Cardiac fibroblast (primary cell): ENCODE measurements around the gene RNASE8.
A peak's percentile ranks its signal among the peaks of the same experiment; 100 is the strongest.

Source experiments
- DNase-seq, 2 donors: peaks; one replicate each; pipeline versions ENCODE4 v3.0.0 to v3.0.0-alpha.2; 2010; ENCODE audit warnings: low read depth in 2 of 2
- H3K4me3 ChIP-seq, 2 donors: replicated peaks in 1 of 2; 1 replicate in 1 of 2; 2 replicates in 1 of 2; pipeline ENCODE4 v1.5.1; 2011; ENCODE audit warnings: low read depth in 2 of 2, low read length in 2 of 2, mild to moderate bottlenecking in 2 of 2, moderate library complexity in 1 of 2
- TF ChIP-seq, protein P1 (sequence below): IDR thresholded peaks from one replicate; pipeline ENCODE4 v1.5.1; 2011; ENCODE audit warnings: low read depth, mild to moderate bottlenecking, low read length, inconsistent platforms

Gene RNASE8

DNA sequence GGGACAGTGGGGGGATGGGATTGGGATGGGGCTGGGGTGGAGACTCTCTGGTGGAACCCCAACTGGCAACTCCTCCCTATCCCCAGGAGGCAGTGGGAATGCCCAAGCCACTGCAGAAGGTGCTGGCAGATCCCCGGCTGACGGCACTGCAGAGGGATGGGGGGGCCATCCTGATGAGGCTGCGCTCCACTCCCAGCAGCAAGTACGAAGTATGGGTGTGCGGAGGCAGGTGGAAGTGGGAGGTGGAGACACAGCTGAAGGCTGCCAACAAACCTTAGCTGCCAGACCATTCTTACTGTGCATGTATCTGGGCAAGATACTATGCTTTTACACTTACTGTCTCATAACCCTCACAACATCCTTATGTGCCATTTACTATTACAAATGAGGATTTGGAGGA lies 20.7 kb downstream of the RNASE8 start:
- TF ChIP-seq, protein P1, sequence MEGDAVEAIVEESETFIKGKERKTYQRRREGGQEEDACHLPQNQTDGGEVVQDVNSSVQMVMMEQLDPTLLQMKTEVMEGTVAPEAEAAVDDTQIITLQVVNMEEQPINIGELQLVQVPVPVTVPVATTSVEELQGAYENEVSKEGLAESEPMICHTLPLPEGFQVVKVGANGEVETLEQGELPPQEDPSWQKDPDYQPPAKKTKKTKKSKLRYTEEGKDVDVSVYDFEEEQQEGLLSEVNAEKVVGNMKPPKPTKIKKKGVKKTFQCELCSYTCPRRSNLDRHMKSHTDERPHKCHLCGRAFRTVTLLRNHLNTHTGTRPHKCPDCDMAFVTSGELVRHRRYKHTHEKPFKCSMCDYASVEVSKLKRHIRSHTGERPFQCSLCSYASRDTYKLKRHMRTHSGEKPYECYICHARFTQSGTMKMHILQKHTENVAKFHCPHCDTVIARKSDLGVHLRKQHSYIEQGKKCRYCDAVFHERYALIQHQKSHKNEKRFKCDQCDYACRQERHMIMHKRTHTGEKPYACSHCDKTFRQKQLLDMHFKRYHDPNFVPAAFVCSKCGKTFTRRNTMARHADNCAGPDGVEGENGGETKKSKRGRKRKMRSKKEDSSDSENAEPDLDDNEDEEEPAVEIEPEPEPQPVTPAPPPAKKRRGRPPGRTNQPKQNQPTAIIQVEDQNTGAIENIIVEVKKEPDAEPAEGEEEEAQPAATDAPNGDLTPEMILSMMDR: no peak
- no peak overlapping the region for H3K4me3 ChIP-seq
- DNase-seq: no peak

DNA sequence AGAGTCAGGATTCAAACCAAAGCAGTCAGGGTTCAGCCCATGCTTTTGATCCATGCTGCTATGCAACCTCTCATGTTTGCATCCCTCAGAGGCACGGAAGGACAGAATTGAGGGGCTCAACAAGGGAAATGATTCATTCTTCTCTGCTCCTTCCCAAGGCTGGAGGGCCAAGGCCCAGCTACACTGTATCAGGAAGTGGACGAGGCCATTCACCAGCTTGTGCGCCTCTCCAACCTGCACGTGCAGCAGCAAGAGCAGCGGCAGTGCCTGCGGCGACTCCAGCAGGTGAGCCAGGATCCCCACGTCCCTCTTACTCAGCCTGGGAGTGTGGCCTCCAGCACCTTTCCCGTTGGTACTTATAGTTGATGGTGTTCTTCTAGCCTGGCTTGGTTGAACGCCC lies 21.1 kb downstream of the RNASE8 start:
- DNase-seq: no peak

GRCh38 chr14:21081521-21082142 lies 24.0 kb downstream of the RNASE8 start:
- TF ChIP-seq, protein P1: no peak
- no peak overlapping the region for H3K4me3 ChIP-seq

More for the DNA sequence above, 21.1 kb downstream of the RNASE8 start:
- no peak overlapping the region for H3K4me3 ChIP-seq
- TF ChIP-seq, protein P1: no peak

GRCh38 chr14:21083565-21084325 lies 26.1 kb downstream of the RNASE8 start:
- no peak for DNase-seq
- TF ChIP-seq, protein P1: no peak
- H3K4me3 ChIP-seq: no peak overlapping the region

More at GRCh38 chr14:21081521-21082142, 24.0 kb downstream of the RNASE8 start:
- no peak for DNase-seq

DNA sequence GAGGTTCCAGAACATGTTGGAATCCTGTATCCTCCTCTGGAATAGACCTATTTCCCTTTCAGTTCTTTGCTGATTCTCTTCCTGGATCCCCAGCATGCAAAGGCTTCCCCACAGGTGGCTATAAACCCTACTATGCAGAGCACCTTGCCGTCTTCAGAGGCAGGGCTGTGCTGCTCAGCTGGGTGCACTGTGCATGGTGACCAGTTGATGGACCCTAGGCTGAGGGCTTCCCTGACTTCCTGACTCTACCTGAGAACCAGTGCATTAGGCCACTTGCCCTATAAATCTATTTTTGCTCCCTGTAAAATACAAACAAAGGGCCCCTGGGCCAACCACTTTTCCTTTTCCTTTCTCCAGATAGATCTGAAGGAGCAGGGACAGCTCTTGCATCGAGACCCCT lies 26.8 kb downstream of the RNASE8 start:
- TF ChIP-seq, protein P1: no peak
- DNase-seq: no peak
- H3K4me3 ChIP-seq: no peak overlapping the region

DNA sequence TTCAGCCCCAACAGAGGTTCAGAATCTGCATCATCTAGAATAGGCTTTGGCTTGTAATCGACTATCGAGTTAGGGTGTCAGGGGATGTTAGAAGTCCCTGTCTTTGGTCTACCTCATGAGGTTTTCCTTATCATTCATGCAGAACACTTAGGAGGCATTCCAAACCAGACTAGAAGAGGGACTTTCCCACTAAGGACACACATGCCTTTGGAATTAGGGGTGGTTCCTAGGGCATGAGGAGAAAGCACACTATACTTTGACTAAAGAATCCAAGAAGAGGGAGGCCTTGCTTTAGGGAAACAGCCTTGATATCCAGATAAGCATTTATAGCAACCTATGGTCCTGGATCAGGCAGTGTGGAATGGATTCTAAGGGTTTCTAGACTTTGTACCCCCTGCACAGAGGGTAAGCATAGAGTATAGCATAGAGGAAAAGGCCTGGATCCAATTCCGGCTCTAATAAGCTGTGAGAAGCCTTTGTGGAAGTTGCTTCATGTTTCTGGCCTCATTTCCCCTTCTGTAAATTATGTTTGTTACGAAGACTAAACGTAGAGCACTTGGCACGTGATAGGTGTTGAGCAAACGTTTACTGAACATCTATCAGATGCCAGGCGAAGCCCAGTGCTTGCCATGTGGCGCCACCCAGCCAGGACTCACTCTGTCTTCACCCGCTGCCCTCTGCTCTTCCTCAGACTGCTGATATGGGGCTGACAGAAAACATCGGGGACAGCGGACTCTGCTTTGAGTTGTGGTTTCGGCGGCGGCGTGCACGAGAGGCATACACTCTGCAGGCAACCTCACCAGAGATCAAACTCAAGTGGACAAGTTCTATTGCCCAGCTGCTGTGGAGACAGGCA lies 27.6 kb downstream of the RNASE8 start:
- TF ChIP-seq, protein P1: no peak
- H3K4me3 ChIP-seq: no peak overlapping the region
- peak in 1 of 2 donors; percentile 65 for DNase-seq
